HEK293 (cell line): ENCODE measurements around the gene ZNF71.

ENCODE experiments used
- CTCF ChIA-PET: fragments of 350-600 bp; formaldehyde crosslinking; extraction: SDS; loops from one replicate; lab custom pipeline; 2021; ENCODE audit warnings: antibody characterized with exemption; lab: Yijun Ruan, JAX
- POLR2A ChIA-PET: fragments of 300-600 bp; formaldehyde crosslinking; extraction: SDS; loops from one replicate; lab custom pipeline; 2020; ENCODE audit warnings: antibody characterized with exemption, inconsistent platforms; lab: Yijun Ruan, JAX
- H3K27ac ChIP-seq: fragments of 200-500 bp; sonication (Bioruptor generic); 2 replicates; pipeline ENCODE4 v1.5.1; 2014; ENCODE audit warnings: low read depth, low read length, control low read depth, inconsistent platforms; ENCODE audit errors: extremely low read depth
- H3K36me3 ChIP-seq, 2 experiments: fragments of 200-500 bp in 1 of 2; sonication (Bioruptor generic) in 1 of 2; 1 replicate in 1 of 2; 2 replicates in 1 of 2; pipeline ENCODE4 v1.5.1; 2014 to 2017; ENCODE audit warnings: inconsistent platforms in 2 of 2, low read length in 2 of 2; ENCODE audit not compliant: control insufficient read depth in 2 of 2, insufficient read depth in 1 of 2
- H3K4me1 ChIP-seq: fragments of 200-500 bp; sonication (Bioruptor generic); 2 replicates; pipeline ENCODE4 v1.5.1; 2014; ENCODE audit warnings: mild to moderate bottlenecking, low read length, inconsistent platforms; ENCODE audit not compliant: control insufficient read depth, insufficient read depth
- H3K4me3 ChIP-seq: 2 replicates; pipeline ENCODE4 v1.5.1; 2011; ENCODE audit warnings: low read depth, mild to moderate bottlenecking, control low read depth, low read length, moderate library complexity
- H3K9me3 ChIP-seq: fragments of 200-500 bp; sonication (Bioruptor generic); 2 replicates; pipeline ENCODE4 v1.5.1; 2014; ENCODE audit warnings: low read depth, low read length, inconsistent platforms; ENCODE audit not compliant: control insufficient read depth, insufficient read depth
- EGR2 ChIP-seq: fragments of 450-650 bp; formaldehyde crosslinking; IDR thresholded peaks from 2 replicates; pipeline ENCODE4 v1.5.1; 2016; ENCODE audit warnings: low read depth, missing biosample characterization, missing genetic modification characterization
- IKZF3 ChIP-seq: fragments of 450-650 bp; IDR thresholded peaks from 2 replicates; pipeline ENCODE4 v1.5.0; 2018; ENCODE audit warnings: missing biosample characterization, mild to moderate bottlenecking, missing genetic modification characterization, moderate library complexity
- INSM2 ChIP-seq: fragments of 450-650 bp; formaldehyde crosslinking; IDR thresholded peaks from 2 replicates; pipeline ENCODE4 v1.5.1; 2016; ENCODE audit warnings: missing biosample characterization, missing genetic modification characterization
- TRIM28 ChIP-seq: IDR thresholded peaks from 2 replicates; pipeline ENCODE4 v1.6.1; 2011; ENCODE audit warnings: low read length, control low read depth, borderline replicate concordance
- ZFHX2 ChIP-seq: fragments of 450-650 bp; formaldehyde crosslinking; conservative IDR thresholded peaks from 2 replicates; pipeline ENCODE4 v1.5.1; 2016; ENCODE audit warnings: missing biosample characterization, missing genetic modification characterization
- ZFP41 ChIP-seq: fragments of 450-650 bp; formaldehyde crosslinking; IDR thresholded peaks from 2 replicates; pipeline ENCODE4 v1.5.1; 2016; ENCODE audit warnings: missing biosample characterization, missing genetic modification characterization, borderline replicate concordance
- ZNF146 ChIP-seq: fragments of 450-650 bp; formaldehyde crosslinking; IDR thresholded peaks from 2 replicates; pipeline ENCODE4 v1.5.1; 2016; ENCODE audit warnings: missing biosample characterization, missing genetic modification characterization
- ZNF223 ChIP-seq: fragments of 450-650 bp; formaldehyde crosslinking; IDR thresholded peaks from 2 replicates; pipeline ENCODE4 v1.5.1; 2016; ENCODE audit warnings: missing biosample characterization, missing genetic modification characterization
- ZNF311 ChIP-seq: fragments of 450-650 bp; formaldehyde crosslinking; IDR thresholded peaks from 2 replicates; pipeline ENCODE4 v1.5.1; 2017; ENCODE audit warnings: missing biosample characterization, missing genetic modification characterization, borderline replicate concordance
- ZNF518A ChIP-seq: fragments of 450-650 bp; formaldehyde crosslinking; conservative IDR thresholded peaks from 2 replicates; pipeline ENCODE4 v1.5.1; 2016; ENCODE audit warnings: low read depth, missing biosample characterization, missing genetic modification characterization
- ZNF549 ChIP-seq: fragments of 450-650 bp; IDR thresholded peaks from 2 replicates; pipeline ENCODE4 v1.5.1; 2018; ENCODE audit warnings: missing biosample characterization, missing genetic modification characterization, mild to moderate bottlenecking, inconsistent platforms, moderate library complexity
- ZNF626 ChIP-seq: fragments of 450-650 bp; sonication (Bioruptor Pico); formaldehyde crosslinking; IDR thresholded peaks from 2 replicates; pipeline ENCODE4 v1.5.1; 2018; ENCODE audit warnings: missing biosample characterization, missing genetic modification characterization, inconsistent platforms
- ZNF629 ChIP-seq: fragments of 450-650 bp; formaldehyde crosslinking; IDR thresholded peaks from 2 replicates; pipeline ENCODE4 v1.5.1; 2017; ENCODE audit warnings: missing biosample characterization, missing genetic modification characterization
- ZNF707 ChIP-seq: fragments of 450-650 bp; formaldehyde crosslinking; IDR thresholded peaks from 2 replicates; pipeline ENCODE4 v1.5.1; 2016; ENCODE audit warnings: missing biosample characterization, missing genetic modification characterization
- ZNF830 ChIP-seq: fragments of 450-650 bp; IDR thresholded peaks from 2 replicates; pipeline ENCODE4 v1.5.0; 2018; ENCODE audit warnings: missing biosample characterization, missing genetic modification characterization, low read depth, mild to moderate bottlenecking, moderate library complexity
- TF ChIP-seq, protein P1 (sequence below): fragments of 450-650 bp; formaldehyde crosslinking; IDR thresholded peaks from 2 replicates; pipeline ENCODE4 v1.5.1; 2016; ENCODE audit warnings: missing biosample characterization, missing genetic modification characterization
- TF ChIP-seq, protein P2 (sequence below): fragments of 450-650 bp; formaldehyde crosslinking; IDR thresholded peaks from 2 replicates; pipeline ENCODE4 v1.5.1; 2016; ENCODE audit warnings: missing biosample characterization, missing genetic modification characterization
- TF ChIP-seq, protein P3 (sequence below): fragments of 450-650 bp; formaldehyde crosslinking; IDR thresholded peaks from 2 replicates; pipeline ENCODE4 v1.5.1; 2016; ENCODE audit warnings: missing biosample characterization, missing genetic modification characterization
- TF ChIP-seq, protein P4 (sequence below): fragments of 450-650 bp; formaldehyde crosslinking; IDR thresholded peaks from 2 replicates; pipeline ENCODE4 v1.5.1; 2017; ENCODE audit warnings: missing biosample characterization, missing genetic modification characterization

ZNF71 gene

GRCh38 chr19:56617531-56617930 is 22.4 kb downstream of the ZNF71 start (continued):
- TF ChIP-seq, protein P1, sequence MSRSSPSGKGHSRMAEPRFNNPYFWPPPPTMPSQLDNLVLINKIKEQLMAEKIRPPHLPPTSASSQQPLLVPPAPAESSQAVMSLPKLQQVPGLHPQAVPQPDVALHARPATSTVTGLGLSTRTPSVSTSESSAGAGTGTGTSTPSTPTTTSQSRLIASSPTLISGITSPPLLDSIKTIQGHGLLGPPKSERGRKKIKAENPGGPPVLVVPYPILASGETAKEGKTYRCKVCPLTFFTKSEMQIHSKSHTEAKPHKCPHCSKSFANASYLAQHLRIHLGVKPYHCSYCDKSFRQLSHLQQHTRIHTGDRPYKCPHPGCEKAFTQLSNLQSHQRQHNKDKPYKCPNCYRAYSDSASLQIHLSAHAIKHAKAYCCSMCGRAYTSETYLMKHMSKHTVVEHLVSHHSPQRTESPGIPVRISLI (tag by site-specific recombination), result no peak
- TF ChIP-seq TRIM28, result no peak
- no peak for TF ChIP-seq ZFP41 (tag by site-specific recombination)
- TF ChIP-seq ZNF223 (tag by site-specific recombination), result no peak

DNA sequence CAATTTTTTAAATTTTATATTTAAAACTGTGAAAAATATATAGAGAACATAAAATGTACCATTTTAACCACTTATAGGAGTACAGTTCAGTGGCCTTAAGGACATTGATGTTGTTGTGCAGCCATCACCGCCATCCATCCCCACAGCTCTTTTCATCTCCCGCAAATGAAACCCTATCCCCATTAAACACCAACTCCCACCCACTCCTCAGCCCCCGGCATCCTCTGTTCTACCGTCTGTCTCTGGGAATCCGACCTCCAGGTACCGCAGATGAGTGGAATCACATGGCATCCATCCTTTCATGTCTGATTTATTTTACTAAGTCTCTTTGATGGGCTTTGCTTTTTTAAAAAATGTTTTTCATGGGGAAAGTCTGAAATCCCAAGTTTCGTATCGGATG is 24.0 kb downstream of the ZNF71 start:
- ChIA-PET POLR2A (no interaction called here), CTCF (no interaction called here)
- Histone ChIP-seq H3K36me3 (peaks cover 13 to 42% of the 10 kb centered on the region in 2 experiments; a peak in 2 of 3 replicates), H3K27ac (no peak overlapping the region), H3K4me1 (no peaks in the 10 kb centered on the region), H3K9me3 (peaks cover 7% of the 10 kb centered on the region), H3K4me3 (no peak overlapping the region)
- TF ChIP-seq ZFHX2 (tag by site-specific recombination), result 0 out of 2 replicates have a peak, but pooled peaks have one; percentile 23
- 0 out of 2 replicates have a peak, but pooled peaks have one; percentile 29 for TF ChIP-seq EGR2 (tag by site-specific recombination)
- TF ChIP-seq ZNF311 (tag by site-specific recombination), result no peak

- H3K4me1 ChIP-seq, result no peaks in the 10 kb centered on the region
- no peak overlapping the region for H3K27ac ChIP-seq
- no peak overlapping the region for H3K4me3 ChIP-seq
- POLR2A ChIA-PET, result no interaction called here
- CTCF ChIA-PET, result no interaction called here
- peaks cover 4% of the 10 kb centered on the region for H3K9me3 ChIP-seq
- H3K36me3 ChIP-seq, result peaks cover 13 to 52% of the 10 kb centered on the region in 2 experiments
- TF ChIP-seq, protein P2, sequence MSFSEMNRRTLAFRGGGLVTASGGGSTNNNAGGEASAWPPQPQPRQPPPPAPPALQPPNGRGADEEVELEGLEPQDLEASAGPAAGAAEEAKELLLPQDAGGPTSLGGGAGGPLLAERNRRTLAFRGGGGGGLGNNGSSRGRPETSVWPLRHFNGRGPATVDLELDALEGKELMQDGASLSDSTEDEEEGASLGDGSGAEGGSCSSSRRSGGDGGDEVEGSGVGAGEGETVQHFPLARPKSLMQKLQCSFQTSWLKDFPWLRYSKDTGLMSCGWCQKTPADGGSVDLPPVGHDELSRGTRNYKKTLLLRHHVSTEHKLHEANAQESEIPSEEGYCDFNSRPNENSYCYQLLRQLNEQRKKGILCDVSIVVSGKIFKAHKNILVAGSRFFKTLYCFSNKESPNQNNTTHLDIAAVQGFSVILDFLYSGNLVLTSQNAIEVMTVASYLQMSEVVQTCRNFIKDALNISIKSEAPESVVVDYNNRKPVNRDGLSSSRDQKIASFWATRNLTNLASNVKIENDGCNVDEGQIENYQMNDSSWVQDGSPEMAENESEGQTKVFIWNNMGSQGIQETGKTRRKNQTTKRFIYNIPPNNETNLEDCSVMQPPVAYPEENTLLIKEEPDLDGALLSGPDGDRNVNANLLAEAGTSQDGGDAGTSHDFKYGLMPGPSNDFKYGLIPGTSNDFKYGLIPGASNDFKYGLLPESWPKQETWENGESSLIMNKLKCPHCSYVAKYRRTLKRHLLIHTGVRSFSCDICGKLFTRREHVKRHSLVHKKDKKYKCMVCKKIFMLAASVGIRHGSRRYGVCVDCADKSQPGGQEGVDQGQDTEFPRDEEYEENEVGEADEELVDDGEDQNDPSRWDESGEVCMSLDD, result no peak
- no peak for TF ChIP-seq ZNF626 (tag by site-specific recombination)
- TF ChIP-seq, protein P3, sequence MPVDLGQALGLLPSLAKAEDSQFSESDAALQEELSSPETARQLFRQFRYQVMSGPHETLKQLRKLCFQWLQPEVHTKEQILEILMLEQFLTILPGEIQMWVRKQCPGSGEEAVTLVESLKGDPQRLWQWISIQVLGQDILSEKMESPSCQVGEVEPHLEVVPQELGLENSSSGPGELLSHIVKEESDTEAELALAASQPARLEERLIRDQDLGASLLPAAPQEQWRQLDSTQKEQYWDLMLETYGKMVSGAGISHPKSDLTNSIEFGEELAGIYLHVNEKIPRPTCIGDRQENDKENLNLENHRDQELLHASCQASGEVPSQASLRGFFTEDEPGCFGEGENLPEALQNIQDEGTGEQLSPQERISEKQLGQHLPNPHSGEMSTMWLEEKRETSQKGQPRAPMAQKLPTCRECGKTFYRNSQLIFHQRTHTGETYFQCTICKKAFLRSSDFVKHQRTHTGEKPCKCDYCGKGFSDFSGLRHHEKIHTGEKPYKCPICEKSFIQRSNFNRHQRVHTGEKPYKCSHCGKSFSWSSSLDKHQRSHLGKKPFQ (tag by site-specific recombination), result no peak
- TF ChIP-seq ZNF518A (tag by site-specific recombination), result no peak
- TF ChIP-seq ZNF830, result no peak
- TF ChIP-seq, protein P4, sequence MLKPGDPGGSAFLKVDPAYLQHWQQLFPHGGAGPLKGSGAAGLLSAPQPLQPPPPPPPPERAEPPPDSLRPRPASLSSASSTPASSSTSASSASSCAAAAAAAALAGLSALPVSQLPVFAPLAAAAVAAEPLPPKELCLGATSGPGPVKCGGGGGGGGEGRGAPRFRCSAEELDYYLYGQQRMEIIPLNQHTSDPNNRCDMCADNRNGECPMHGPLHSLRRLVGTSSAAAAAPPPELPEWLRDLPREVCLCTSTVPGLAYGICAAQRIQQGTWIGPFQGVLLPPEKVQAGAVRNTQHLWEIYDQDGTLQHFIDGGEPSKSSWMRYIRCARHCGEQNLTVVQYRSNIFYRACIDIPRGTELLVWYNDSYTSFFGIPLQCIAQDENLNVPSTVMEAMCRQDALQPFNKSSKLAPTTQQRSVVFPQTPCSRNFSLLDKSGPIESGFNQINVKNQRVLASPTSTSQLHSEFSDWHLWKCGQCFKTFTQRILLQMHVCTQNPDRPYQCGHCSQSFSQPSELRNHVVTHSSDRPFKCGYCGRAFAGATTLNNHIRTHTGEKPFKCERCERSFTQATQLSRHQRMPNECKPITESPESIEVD (tag by site-specific recombination), result no peak
- no peak for TF ChIP-seq ZNF549 (tag by site-specific recombination)
- no peak for TF ChIP-seq INSM2 (tag by site-specific recombination)
- no peak for TF ChIP-seq ZNF629
- no peak for TF ChIP-seq IKZF3 (tag by site-specific recombination)
- no peak for TF ChIP-seq ZNF146 (tag by site-specific recombination)
- TF ChIP-seq ZNF707 (tag by site-specific recombination), result no peak
Measured at GRCh38 chr19:56622374-56622773, 27.3 kb downstream of the ZNF71 start.
